Lung (tissue), 12 donors: ENCODE data around the gene GALNT10. TPM values are rescaled to one million over a fixed set of nuclear protein-coding genes. Genes with fewer than 3 reads are reported as not detected.

Source experiments
- ATAC-seq: fragments of 200-7000 bp; cut with Tn5 transposase; one replicate; pipeline ENCODE4 v1.9.1; 2020; ENCODE audit warnings: moderate number of reproducible peaks; ENCODE audit not compliant: insufficient read depth, low FRiP score
- DNase-seq, 3 donors: peaks; one replicate each; pipeline ENCODE4 v3.0.0-alpha.2; 2013 to 2017
- H3K27ac ChIP-seq, 2 donors: one replicate each; pipeline ENCODE4 v1.5.1; 2013; ENCODE audit warnings: mild to moderate bottlenecking in 2 of 2, moderate library complexity in 2 of 2, control low read depth in 1 of 2, inconsistent platforms in 1 of 2, low read depth in 1 of 2, low read length in 1 of 2
- H3K27me3 ChIP-seq, 3 donors: one replicate each; pipeline ENCODE4 v1.5.1; 2013; ENCODE audit warnings: low read length in 2 of 3; ENCODE audit not compliant: control insufficient read depth in 3 of 3, insufficient read depth in 3 of 3
- H3K36me3 ChIP-seq, 4 donors: one replicate each; pipeline ENCODE4 v1.5.1; 2013; ENCODE audit warnings: low read length in 4 of 4, mild to moderate bottlenecking in 1 of 4, moderate library complexity in 1 of 4; ENCODE audit not compliant: control insufficient read depth in 4 of 4, insufficient read depth in 4 of 4
- H3K4me1 ChIP-seq, 5 donors: one replicate each; pipeline ENCODE4 v1.5.1; 2013; ENCODE audit warnings: low read length in 5 of 5, mild to moderate bottlenecking in 2 of 5, moderate library complexity in 1 of 5; ENCODE audit not compliant: control insufficient read depth in 5 of 5, insufficient read depth in 5 of 5
- H3K4me3 ChIP-seq: one replicate; pipeline ENCODE4 v1.5.1; 2013; ENCODE audit warnings: mild to moderate bottlenecking, control low read depth, moderate library complexity
- H3K9ac ChIP-seq, 2 donors: one replicate each; pipeline ENCODE4 v1.5.1; 2013; ENCODE audit warnings: low read length in 2 of 2, control low read depth in 1 of 2; ENCODE audit not compliant: insufficient read depth in 1 of 2
- H3K9me3 ChIP-seq, 4 donors: one replicate each; pipeline ENCODE4 v1.5.1; 2013; ENCODE audit warnings: low read length in 3 of 4, mild to moderate bottlenecking in 1 of 4, moderate library complexity in 1 of 4; ENCODE audit not compliant: control insufficient read depth in 4 of 4, insufficient read depth in 3 of 4
- CTCF ChIP-seq: IDR thresholded peaks from 2 replicates; pipeline ENCODE4 v1.5.1; 2012; ENCODE audit warnings: mild to moderate bottlenecking; ENCODE audit errors: control extremely low read depth, extremely low read depth
- WGBS, 2 donors: extraction: QIAGEN DNeasy Blood & Tissue Kit; methylation state at CpG; one replicate each; pipeline ENCODE4 v1.1.7; 2013; 5-methylcytosine and 5-hydroxymethylcytosine counted together
- polyA plus RNA-seq, 2 donors: library from polyadenylated mRNA; stranded (reverse); fragments of 200-250 nt; gene quantifications; one replicate each; pipeline ENCODE4 v1.2.1, GENCODE V29; 2013
- total RNA-seq, 2 donors: library from RNA; depleted of rRNA in 1 of 2; stranded (reverse); fragments of >200 nt in 1 of 2; gene quantifications; one replicate each; pipeline ENCODE4 v1.2.1, GENCODE V29; 2014 to 2021
- donor health status: control.
- donor health status: control.
- donor health status: Bipolar disorder and iron deficiency.
- donor health status: healthy.
- donor health status: DM: yes; HTN: yes; CAD: no.

Gene GALNT10
- total and polyA plus RNA-seq, 4 donors, result 9.0 to 70.2 (median 22.0) TPM

DNA sequence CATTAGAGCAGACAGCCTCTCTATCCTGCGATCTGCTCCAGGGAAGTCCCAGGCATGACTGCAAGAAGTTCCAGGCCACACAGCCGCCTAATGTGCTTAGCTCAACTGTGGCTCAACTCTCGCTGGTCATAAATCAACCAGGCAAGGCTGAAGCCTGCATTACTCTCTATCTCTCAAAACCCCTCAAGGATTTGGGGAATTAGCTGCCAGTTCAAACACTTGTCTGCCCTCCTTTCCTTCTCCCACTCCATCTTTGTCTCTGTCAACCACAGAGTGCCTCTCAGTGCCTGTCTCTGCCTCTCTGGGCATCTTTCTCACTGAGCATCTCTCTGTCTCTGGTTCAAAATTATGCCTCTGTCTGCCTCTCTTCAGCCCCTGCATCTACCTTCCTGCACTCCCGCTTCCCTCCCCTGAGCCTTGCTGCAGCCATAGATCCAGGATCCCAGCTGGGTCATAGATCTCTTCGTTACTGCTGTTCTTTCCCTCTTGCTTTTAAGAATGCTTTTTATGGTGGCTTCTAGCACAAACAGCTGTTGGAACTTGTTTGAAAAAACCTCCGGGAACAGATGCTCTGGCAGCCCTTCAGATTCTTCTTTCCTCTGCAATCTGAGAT lies 27.9 kb upstream of the GALNT10 start:
- 55 to 63% methylated on average over 6 of the region's 6 CpGs for WGBS, 2 donors
- H3K4me1 ChIP-seq, result peaks cover under 1 to 11% (median 6%) of the 10 kb centered on the region in 5 donors
- H3K27me3 ChIP-seq, result peaks cover 0 to 10% (median 10%) of the 10 kb centered on the region in 3 donors
- no peak for TF ChIP-seq CTCF
- no peaks in the 10 kb centered on the region for H3K36me3 ChIP-seq
- no peak overlapping the region for H3K9ac ChIP-seq
- ATAC-seq (no peak), DNase-seq (peak; percentile 67 to 83 (median 76))
- no peak overlapping the region for H3K4me3 ChIP-seq
- H3K9me3 ChIP-seq, result no peaks in the 10 kb centered on the region
- peak overlapping the region in 1 of 2 donors; percentile 17 for H3K27ac ChIP-seq

DNA sequence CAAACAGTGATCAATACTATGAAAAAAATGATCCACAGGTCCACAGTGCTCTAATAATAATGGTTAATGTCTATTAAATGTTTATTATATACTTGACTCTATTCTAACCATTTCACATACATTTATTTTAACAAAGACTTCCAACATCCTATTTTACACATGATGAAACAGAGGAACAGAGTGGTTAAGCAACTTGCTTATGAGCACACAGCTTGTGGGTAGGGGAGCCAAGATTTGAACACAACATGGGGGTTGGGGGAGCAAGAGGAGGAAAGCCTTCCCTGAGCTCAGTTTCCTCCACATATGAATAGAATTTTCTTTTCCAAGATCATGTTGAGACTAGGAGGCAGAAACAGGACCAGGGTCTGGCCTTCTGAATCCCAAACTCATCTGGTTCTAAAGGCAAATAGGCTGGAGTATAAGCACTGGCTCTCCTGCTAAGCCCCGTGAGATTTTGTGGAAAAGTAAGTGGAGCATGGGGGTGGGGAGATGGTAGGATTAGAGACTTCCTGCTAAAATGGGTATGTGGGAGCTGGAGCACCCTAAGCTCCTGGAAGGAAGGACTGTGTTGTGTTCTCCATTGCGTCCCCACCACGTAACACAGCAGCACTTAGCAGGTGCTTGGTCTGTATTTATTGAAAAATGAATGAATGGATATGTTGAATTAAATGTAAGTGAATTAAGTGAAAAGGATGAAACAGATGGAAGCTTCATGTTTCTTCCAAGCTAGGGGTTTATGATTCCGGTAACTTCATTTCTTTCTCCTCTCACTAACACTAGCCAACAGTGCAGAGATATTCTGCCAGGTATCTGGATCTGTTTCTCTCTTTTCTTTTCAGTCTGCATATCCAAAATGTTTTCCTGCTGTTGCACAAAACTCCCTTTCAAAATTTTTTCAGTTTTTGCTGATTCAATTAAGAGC lies 26.9 kb upstream of the GALNT10 start:
- Histone ChIP-seq H3K4me3 (no peak overlapping the region), H3K36me3 (no peaks in the 10 kb centered on the region), H3K27me3 (peaks cover 0 to 10% (median 10%) of the 10 kb centered on the region in 3 donors), H3K9me3 (no peaks in the 10 kb centered on the region), H3K9ac (no peak overlapping the region), H3K4me1 (peaks cover 0 to 11% (median 6%) of the 10 kb centered on the region in 5 donors), H3K27ac (no peak overlapping the region)
- DNase-seq (no peak), ATAC-seq (no peak)
- 74 to 77% methylated on average over 4 of the region's 4 CpGs for WGBS, 2 donors
- no peak for TF ChIP-seq CTCF

- ATAC-seq, result no peak
- no peak for DNase-seq
- TF ChIP-seq CTCF, result no peak
- Histone ChIP-seq H3K4me1 (peaks cover 0 to 11% (median 6%) of the 10 kb centered on the region in 5 donors), H3K9ac (no peak overlapping the region), H3K27ac (no peak overlapping the region), H3K9me3 (no peaks in the 10 kb centered on the region), H3K36me3 (no peaks in the 10 kb centered on the region), H3K27me3 (peaks cover 0 to 10% (median 10%) of the 10 kb centered on the region in 3 donors), H3K4me3 (no peak overlapping the region)
- WGBS, 2 donors, result 41 to 42% methylated on average over 1 of the region's 1 CpG
These were observed 26.3 kb upstream of the GALNT10 start for GRCh38 chr5:154164249-154164581.
